AG04450 (cell line): Measurements from ENCODE around the gene CTSG. TPM values are rescaled to one million over a fixed set of nuclear protein-coding genes. Genes with fewer than 3 reads are reported as not detected.
"Not testable (repeated sequence)": the region's sequence is repeated elsewhere in the genome, so short reads cannot be mapped to it uniquely, and the experiment has no call there.

Experiments
- CTCF ChIA-PET: fragments of 300-600, 350-600 bp; formaldehyde crosslinking; extraction: SDS; loops from one replicate; lab custom pipeline; 2022; ENCODE audit warnings: antibody characterized with exemption, inconsistent platforms; lab: Charles Lee
- POLR2A ChIA-PET: fragments of 350-600 bp; formaldehyde crosslinking; extraction: SDS; loops from one replicate; lab custom pipeline; 2021; ENCODE audit warnings: antibody characterized with exemption, inconsistent platforms; lab: Yijun Ruan, JAX
- DNase-seq: peaks from one replicate; pipeline ENCODE4 v3.0.0-alpha.2; 2011; ENCODE audit warnings: low read depth, low spot score
- H3K27ac ChIP-seq: one replicate; pipeline ENCODE4 v1.5.1; 2012; ENCODE audit warnings: low read depth, low read length, control low read depth
- H3K27me3 ChIP-seq: one replicate; pipeline ENCODE4 v1.6.0; 2012; ENCODE audit warnings: low read length; ENCODE audit not compliant: control insufficient read depth, insufficient read depth
- H3K4me3 ChIP-seq: 2 replicates; pipeline ENCODE4 v1.5.1; 2011; ENCODE audit warnings: mild to moderate bottlenecking, low read depth, low read length, control low read depth
- H3K9me3 ChIP-seq: 2 replicates; pipeline ENCODE4 v1.5.1; 2012; ENCODE audit warnings: low read length; ENCODE audit not compliant: control insufficient read depth, insufficient read depth
- CTCF ChIP-seq: IDR thresholded peaks from 2 replicates; pipeline ENCODE4 v1.5.1; 2011; ENCODE audit warnings: low read depth, low read length, control low read depth, inconsistent platforms
- polyA plus RNA-seq: library from polyadenylated mRNA; depleted of rRNA; stranded (reverse); fragments of >200 nt; gene quantifications from 2 replicates; pipeline ENCODE4 v1.2.3, GENCODE V29; 2011

The CTSG gene
- polyA plus RNA-seq, 1 experiment = not detected

- DNase-seq = no peak
- no peak overlapping the region for H3K4me3 ChIP-seq
- no peak for TF ChIP-seq CTCF
- ChIA-PET CTCF (no interaction called here), POLR2A (no interaction called here)
- H3K9me3 ChIP-seq = no peaks in the 10 kb centered on the region; the same call in 1 of the 2 replicates
- H3K27me3 ChIP-seq = no peaks in the 10 kb centered on the region
- H3K27ac ChIP-seq = no peak overlapping the region
These were observed 9.7 kb downstream of the CTSG start for GRCh38 chr14:24566318-24566717.

GRCh38 chr14:24565766-24566165 is 10.3 kb downstream of the CTSG start:
- no peak for TF ChIP-seq CTCF
- H3K9me3 ChIP-seq = no peaks in the 10 kb centered on the region; the same call in 1 of the 2 replicates
- no peak overlapping the region for H3K4me3 ChIP-seq
- H3K27me3 ChIP-seq = no peaks in the 10 kb centered on the region
- CTCF ChIA-PET = no interaction called here
- POLR2A ChIA-PET = no interaction called here
- H3K27ac ChIP-seq = no peak overlapping the region
- DNase-seq = no peak

GRCh38 chr14:24563505-24563904 is 12.5 kb downstream of the CTSG start:
- H3K27ac ChIP-seq = no peak overlapping the region
- CTCF ChIA-PET = no interaction called here
- no peak for DNase-seq
- TF ChIP-seq CTCF = no peak
- no peaks in the 10 kb centered on the region; the same call in 1 of the 2 replicates for H3K9me3 ChIP-seq
- H3K27me3 ChIP-seq = no peaks in the 10 kb centered on the region
- no peak overlapping the region for H3K4me3 ChIP-seq
- POLR2A ChIA-PET = no interaction called here

GRCh38 chr14:24556756-24557155 is 19.3 kb downstream of the CTSG start:
- Histone ChIP-seq H3K27me3 (no peaks in the 10 kb centered on the region), H3K4me3 (no peak overlapping the region), H3K27ac (no peak overlapping the region), H3K9me3 (no peaks in the 10 kb centered on the region; the same call in 1 of the 2 replicates)
- ChIA-PET POLR2A (no interaction called here), CTCF (no interaction called here)
- no peak for DNase-seq
- TF ChIP-seq CTCF = no peak

- H3K4me3 ChIP-seq, DNase-seq, H3K27me3 ChIP-seq, H3K9me3 ChIP-seq, POLR2A ChIA-PET, H3K27ac ChIP-seq, CTCF ChIA-PET: not testable (repeated sequence)
These were observed 27.0 kb downstream of the CTSG start for GRCh38 chr14:24549064-24549463.
